HEK293T (cell line): ENCODE results near the gene OTUB2.
"Not testable (repeated sequence)": the region's sequence is repeated elsewhere in the genome, so short reads cannot be mapped to it uniquely, and the experiment has no call there.

ENCODE experiments used
- CTCF ChIA-PET: fragments of 350-600 bp; formaldehyde crosslinking; extraction: SDS; loops from one replicate; lab custom pipeline; 2021; ENCODE audit warnings: antibody characterized with exemption, inconsistent platforms; lab: Yijun Ruan, JAX
- POLR2A ChIA-PET: fragments of 350-600 bp; formaldehyde crosslinking; extraction: SDS; loops from one replicate; lab custom pipeline; 2020; ENCODE audit warnings: antibody characterized with exemption, inconsistent platforms; lab: Yijun Ruan, JAX
- DNase-seq: peaks from one replicate; pipeline ENCODE4 v3.0.0; 2012; ENCODE audit warnings: mixed read lengths; ENCODE audit errors: extremely low spot score
- ARNT ChIP-seq: fragments of 450-650 bp; IDR thresholded peaks from 2 replicates; pipeline ENCODE4 v1.6.1; 2017; ENCODE audit warnings: mild to moderate bottlenecking
- BHLHE40 ChIP-seq: fragments of 450-650 bp; IDR thresholded peaks from 2 replicates; pipeline ENCODE4 v1.6.1; 2016; ENCODE audit warnings: mild to moderate bottlenecking, moderate library complexity, borderline replicate concordance
- CTBP1 ChIP-seq: fragments of 450-650 bp; IDR thresholded peaks from 2 replicates; pipeline ENCODE4 v1.6.1; 2016; ENCODE audit warnings: borderline replicate concordance
- ELF4 ChIP-seq: fragments of 450-650 bp; IDR thresholded peaks from 2 replicates; pipeline ENCODE4 v1.6.1; 2017; ENCODE audit warnings: antibody characterized with exemption
- FOXA1 ChIP-seq: fragments of 450-650 bp; IDR thresholded peaks from 2 replicates; pipeline ENCODE4 v1.6.1; 2016; ENCODE audit warnings: mild to moderate bottlenecking
- FOXK2 ChIP-seq: fragments of 450-650 bp; IDR thresholded peaks from 2 replicates; pipeline ENCODE4 v1.6.1; 2016; ENCODE audit warnings: mild to moderate bottlenecking
- FOXM1 ChIP-seq: fragments of 450-650 bp; IDR thresholded peaks from 2 replicates; pipeline ENCODE4 v1.6.1; 2017; ENCODE audit warnings: mild to moderate bottlenecking, borderline replicate concordance
- HDGF ChIP-seq: fragments of 450-650 bp; IDR thresholded peaks from 2 replicates; pipeline ENCODE4 v1.6.1; 2017; ENCODE audit warnings: antibody characterized with exemption, borderline replicate concordance
- L3MBTL2 ChIP-seq: fragments of 450-650 bp; conservative IDR thresholded peaks from 2 replicates; pipeline ENCODE4 v1.6.1; 2016; ENCODE audit warnings: mild to moderate bottlenecking
- LEF1 ChIP-seq: fragments of 450-650 bp; IDR thresholded peaks from 2 replicates; pipeline ENCODE4 v1.6.1; 2017; ENCODE audit warnings: mild to moderate bottlenecking, borderline replicate concordance
- NFRKB ChIP-seq: fragments of 450-650 bp; IDR thresholded peaks from 2 replicates; pipeline ENCODE4 v1.6.1; 2016; ENCODE audit warnings: mild to moderate bottlenecking, moderate library complexity
- SP1 ChIP-seq: fragments of 450-650 bp; IDR thresholded peaks from 2 replicates; pipeline ENCODE4 v1.6.1; 2017
- SUZ12 ChIP-seq: fragments of 450-650 bp; IDR thresholded peaks from 2 replicates; pipeline ENCODE4 v1.6.1; 2016; ENCODE audit warnings: mild to moderate bottlenecking
- TARDBP ChIP-seq: fragments of 450-650 bp; IDR thresholded peaks from 2 replicates; pipeline ENCODE4 v1.6.1; 2016
- ZNF384 ChIP-seq: fragments of 450-650 bp; IDR thresholded peaks from 2 replicates; pipeline ENCODE4 v1.6.1; 2016
- TF ChIP-seq, protein P1 (sequence below): fragments of 450-650 bp; IDR thresholded peaks from 2 replicates; pipeline ENCODE4 v1.6.1; 2016

Gene OTUB2

DNA sequence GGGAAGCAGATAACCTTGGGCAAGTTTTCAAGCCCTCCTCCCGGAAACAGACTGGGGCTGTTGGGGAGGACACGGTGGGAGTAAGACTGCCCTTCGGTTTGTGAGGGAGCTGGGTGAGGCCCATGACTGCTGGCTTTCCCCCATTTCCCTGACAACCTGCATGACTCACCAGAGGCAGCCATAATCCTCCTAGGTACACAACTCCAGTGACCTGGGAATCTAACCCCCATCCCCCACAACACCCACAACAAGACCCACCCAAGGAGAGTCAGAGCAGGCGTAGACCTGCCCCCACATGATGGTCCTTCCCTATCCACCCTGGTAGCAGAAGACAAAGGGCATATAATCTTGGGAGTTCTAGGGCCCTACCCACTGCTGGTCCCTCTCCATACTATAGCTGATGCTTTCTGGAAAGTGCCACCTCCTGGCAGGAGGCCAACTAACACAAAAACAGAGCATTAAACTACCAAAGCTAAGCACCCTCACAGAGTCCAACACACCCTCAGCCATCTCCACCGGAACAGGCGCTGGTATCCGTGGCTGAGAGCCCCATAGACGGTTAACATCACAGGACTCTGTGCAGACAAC lies 40.0 kb downstream of the OTUB2 start:
- no peak for TF ChIP-seq HDGF
- TF ChIP-seq ELF4: no peak
- no peak for TF ChIP-seq TARDBP
- no peak for TF ChIP-seq ZNF384
- no peak for TF ChIP-seq LEF1
- TF ChIP-seq CTBP1: no peak
- no peak for TF ChIP-seq NFRKB
- no peak for TF ChIP-seq FOXK2
- TF ChIP-seq FOXA1: no peak
- TF ChIP-seq, protein P1, sequence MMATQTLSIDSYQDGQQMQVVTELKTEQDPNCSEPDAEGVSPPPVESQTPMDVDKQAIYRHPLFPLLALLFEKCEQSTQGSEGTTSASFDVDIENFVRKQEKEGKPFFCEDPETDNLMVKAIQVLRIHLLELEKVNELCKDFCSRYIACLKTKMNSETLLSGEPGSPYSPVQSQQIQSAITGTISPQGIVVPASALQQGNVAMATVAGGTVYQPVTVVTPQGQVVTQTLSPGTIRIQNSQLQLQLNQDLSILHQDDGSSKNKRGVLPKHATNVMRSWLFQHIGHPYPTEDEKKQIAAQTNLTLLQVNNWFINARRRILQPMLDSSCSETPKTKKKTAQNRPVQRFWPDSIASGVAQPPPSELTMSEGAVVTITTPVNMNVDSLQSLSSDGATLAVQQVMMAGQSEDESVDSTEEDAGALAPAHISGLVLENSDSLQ: no peak
- no peak for TF ChIP-seq ARNT
- no peak for TF ChIP-seq SUZ12
- TF ChIP-seq BHLHE40: no peak
- TF ChIP-seq FOXM1: no peak
- no peak for TF ChIP-seq L3MBTL2
- TF ChIP-seq SP1: no peak
- POLR2A ChIA-PET: interaction anchor here (1.4 kb wide), 1 partner anchor 8 kb away, joined by 4 read pairs; no protein-coding TSS in a partner anchor
- DNase-seq: no peak
- CTCF ChIA-PET: interaction anchor here (1.1 to 1.3 kb wide), 2 partner anchors 15 to 126 kb away, joined by 3 to 5 read pairs; no protein-coding TSS in a partner anchor

GRCh38 chr14:94072076-94072475 lies 45.9 kb downstream of the OTUB2 start:
- DNase-seq, CTCF ChIA-PET, POLR2A ChIA-PET: not testable (repeated sequence)

GRCh38 chr14:94074534-94074933 lies 48.4 kb downstream of the OTUB2 start:
- CTCF ChIA-PET: no interaction called here
- TF ChIP-seq TARDBP (no peak), FOXK2 (no peak), SP1 (no peak), FOXM1 (no peak), L3MBTL2 (no peak), NFRKB (no peak), FOXA1 (no peak), HDGF (no peak), ELF4 (no peak), ZNF384 (no peak), ARNT (no peak), BHLHE40 (no peak), CTBP1 (no peak), SUZ12 (no peak), LEF1 (no peak)
- TF ChIP-seq, protein P1: no peak
- POLR2A ChIA-PET: interaction anchor here (1.2 kb wide), 1 partner anchor 8 kb away, joined by 4 read pairs; no protein-coding TSS in a partner anchor
- no peak for DNase-seq

GRCh38 chr14:94075008-94075407 lies 48.9 kb downstream of the OTUB2 start:
- CTCF ChIA-PET: no interaction called here

DNA sequence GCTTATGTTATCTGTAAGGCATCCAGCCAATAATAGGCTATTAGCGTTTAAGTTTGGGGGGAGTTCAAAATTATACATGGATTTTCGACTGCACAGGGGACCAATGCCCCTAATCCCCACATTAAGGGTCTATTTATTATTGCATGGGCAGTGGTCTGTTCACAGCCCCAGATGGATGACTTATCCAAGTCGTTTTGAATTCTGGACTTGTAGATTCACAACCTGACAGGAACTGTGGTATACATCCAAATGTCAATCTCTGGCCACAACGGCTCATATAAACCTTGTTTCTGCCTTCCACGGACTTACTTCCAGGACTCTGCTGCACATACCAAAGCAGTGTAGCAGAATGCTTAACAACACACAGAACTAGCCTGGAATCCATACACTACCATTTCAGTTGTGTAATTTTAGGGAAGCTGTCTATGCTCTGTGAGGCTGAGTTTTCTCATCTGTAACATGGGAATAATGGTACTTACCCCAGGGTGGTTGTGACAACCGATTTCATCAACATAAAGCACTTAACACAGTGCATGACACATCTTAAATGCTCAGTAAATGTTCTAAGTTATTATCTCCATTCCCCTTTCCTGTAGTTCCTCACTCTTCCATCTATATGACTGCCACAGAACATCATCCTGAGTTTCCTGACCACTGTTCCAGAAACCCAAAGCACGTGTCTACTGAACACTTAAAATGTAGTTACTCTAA lies 51.1 kb downstream of the OTUB2 start:
- no peak for DNase-seq
- ChIA-PET CTCF (no interaction called here), POLR2A (no interaction called here)
- TF ChIP-seq FOXK2: no peak
- TF ChIP-seq HDGF: no peak
- TF ChIP-seq L3MBTL2: no peak
- no peak for TF ChIP-seq ELF4
- TF ChIP-seq FOXA1: no peak
- no peak for TF ChIP-seq SP1
- TF ChIP-seq ZNF384: no peak
- TF ChIP-seq BHLHE40: no peak
- TF ChIP-seq CTBP1: no peak
- TF ChIP-seq, protein P1: no peak
- TF ChIP-seq SUZ12: no peak
- TF ChIP-seq LEF1: no peak
- TF ChIP-seq TARDBP: no peak
- TF ChIP-seq FOXM1: no peak
- TF ChIP-seq ARNT: no peak
- TF ChIP-seq NFRKB: no peak

More at GRCh38 chr14:94075008-94075407, 48.9 kb downstream of the OTUB2 start:
- POLR2A ChIA-PET: interaction anchor here (1.2 kb wide), 1 partner anchor 9 kb away, joined by 4 read pairs; no protein-coding TSS in a partner anchor
- no peak for DNase-seq
- TF ChIP-seq SP1 (no peak), BHLHE40 (no peak), CTBP1 (no peak), ELF4 (no peak), FOXA1 (no peak), LEF1 (no peak), FOXK2 (no peak), ZNF384 (no peak), HDGF (no peak), ARNT (no peak), NFRKB (no peak), L3MBTL2 (no peak), SUZ12 (no peak)
- TF ChIP-seq, protein P1: no peak
